Measurements from ENCODE around the gene ZBTB48.
"Not testable (repeated sequence)": the region's sequence is repeated elsewhere in the genome, so short reads cannot be mapped to it uniquely, and the experiment has no call there.

ZBTB48 gene

GRCh38 chr1:6592865-6593593 is 13.2 kb downstream of the ZBTB48 start:
- DNase-seq, result no peak

GRCh38 chr1:6593810-6594209 is 14.0 kb downstream of the ZBTB48 start:
- DNase-seq, result no peak

GRCh38 chr1:6594977-6595740 is 15.4 kb downstream of the ZBTB48 start:
- no peak for DNase-seq

- DNase-seq, result no peak
These were observed 16.6 kb downstream of the ZBTB48 start for GRCh38 chr1:6596351-6596750.

GRCh38 chr1:6596886-6597776 is 17.3 kb downstream of the ZBTB48 start:
- DNase-seq, result no peak

- no peak for DNase-seq
These were observed 18.0 kb downstream of the ZBTB48 start for GRCh38 chr1:6597777-6598131.

- DNase-seq, result peak; percentile 36
These were observed 19.6 kb downstream of the ZBTB48 start for GRCh38 chr1:6599141-6599975.

GRCh38 chr1:6599991-6600390 is 20.2 kb downstream of the ZBTB48 start:
- DNase-seq, result not testable (repeated sequence)

- DNase-seq, result no peak
These were observed 20.7 kb downstream of the ZBTB48 start for GRCh38 chr1:6600410-6601048.

- DNase-seq, result peak; percentile 71
These were observed 21.5 kb downstream of the ZBTB48 start for GRCh38 chr1:6601049-6601922.

GRCh38 chr1:6601923-6602668 is 22.3 kb downstream of the ZBTB48 start:
- DNase-seq, result no peak

GRCh38 chr1:6602669-6603237 is 23.0 kb downstream of the ZBTB48 start, which contains the start of gene KLHL21:
TSS of gene KLHL21 (minus strand) at chr1:6602869. CDS start at chr1:6602817, 52 bp downstream.
- DNase-seq, result peak; percentile 82

- DNase-seq, result peak; percentile 57
These were observed 23.6 kb downstream of the ZBTB48 start for GRCh38 chr1:6603238-6603914.

GRCh38 chr1:6603915-6604558 is 24.2 kb downstream of the ZBTB48 start:
- no peak for DNase-seq

GRCh38 chr1:6612641-6613360 is 33.0 kb downstream of the ZBTB48 start:
- DNase-seq, result no peak

GRCh38 chr1:6613361-6614018 is 33.7 kb downstream of the ZBTB48 start, which contains the start of gene PHF13:
TSS of gene PHF13 (plus strand) at chr1:6613731. CDS start at chr1:6614067, 336 bp downstream.
- peak; percentile 99 for DNase-seq
